Gastrocnemius medialis (tissue), 4 donors: ENCODE results near the gene NUDCD3.

Experiments used
- POLR2A ChIP-seq, 2 donors: fragments of 450-650 bp; IDR thresholded peaks; one replicate each; pipeline ENCODE4 v1.6.1; 2017; ENCODE audit warnings: antibody characterized with exemption in 2 of 2, mild to moderate bottlenecking in 2 of 2, moderate library complexity in 2 of 2
- TF ChIP-seq, protein P1 (sequence below), 5 experiments: fragments of 450-650 bp in 3 of 5; fragments of 200-600 bp in 2 of 5; sonication (generic) in 2 of 5; IDR thresholded peaks in 4 of 5; conservative IDR thresholded peaks in 1 of 5; 1 replicate in 4 of 5; 2 replicates in 1 of 5; pipeline ENCODE4 v1.5.1; 2016 to 2019; ENCODE audit warnings: antibody characterized with exemption in 5 of 5, mild to moderate bottlenecking in 3 of 5, moderate library complexity in 3 of 5

DNA sequence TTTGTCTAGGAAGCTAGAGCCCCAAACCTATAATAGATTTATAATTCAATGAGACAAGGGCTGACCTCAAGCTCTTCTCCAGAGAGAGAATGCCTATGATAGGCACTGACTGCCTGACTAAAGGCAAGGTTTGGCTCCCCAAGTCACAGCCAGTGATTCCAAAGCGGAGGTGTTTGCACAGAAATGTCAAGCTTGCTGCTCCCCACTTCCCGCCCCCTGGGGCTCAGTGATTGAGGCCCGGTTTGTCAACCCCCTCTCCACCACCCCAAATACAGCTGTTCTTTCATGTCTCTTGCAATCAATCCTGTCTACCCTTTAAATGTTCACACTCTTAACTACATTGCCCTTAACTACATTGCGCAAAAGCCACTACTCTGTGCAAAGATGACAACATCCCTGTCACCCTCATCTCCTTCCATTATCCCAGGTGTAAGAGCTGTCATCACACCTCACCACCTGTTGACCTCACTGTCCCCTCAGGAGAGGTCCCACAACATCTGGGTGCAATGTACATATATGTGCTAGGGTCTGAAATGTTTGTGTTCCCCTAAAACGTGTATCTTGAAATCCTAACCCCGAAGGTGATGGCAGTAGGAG lies 58.0 kb downstream of the NUDCD3 start:
- TF ChIP-seq, protein P1, sequence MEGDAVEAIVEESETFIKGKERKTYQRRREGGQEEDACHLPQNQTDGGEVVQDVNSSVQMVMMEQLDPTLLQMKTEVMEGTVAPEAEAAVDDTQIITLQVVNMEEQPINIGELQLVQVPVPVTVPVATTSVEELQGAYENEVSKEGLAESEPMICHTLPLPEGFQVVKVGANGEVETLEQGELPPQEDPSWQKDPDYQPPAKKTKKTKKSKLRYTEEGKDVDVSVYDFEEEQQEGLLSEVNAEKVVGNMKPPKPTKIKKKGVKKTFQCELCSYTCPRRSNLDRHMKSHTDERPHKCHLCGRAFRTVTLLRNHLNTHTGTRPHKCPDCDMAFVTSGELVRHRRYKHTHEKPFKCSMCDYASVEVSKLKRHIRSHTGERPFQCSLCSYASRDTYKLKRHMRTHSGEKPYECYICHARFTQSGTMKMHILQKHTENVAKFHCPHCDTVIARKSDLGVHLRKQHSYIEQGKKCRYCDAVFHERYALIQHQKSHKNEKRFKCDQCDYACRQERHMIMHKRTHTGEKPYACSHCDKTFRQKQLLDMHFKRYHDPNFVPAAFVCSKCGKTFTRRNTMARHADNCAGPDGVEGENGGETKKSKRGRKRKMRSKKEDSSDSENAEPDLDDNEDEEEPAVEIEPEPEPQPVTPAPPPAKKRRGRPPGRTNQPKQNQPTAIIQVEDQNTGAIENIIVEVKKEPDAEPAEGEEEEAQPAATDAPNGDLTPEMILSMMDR (IDR thresholded peaks at IDR 0.05 in 4 of 5, conservative IDR thresholded peaks at IDR 0.05 in 1 of 5) = no peak
- no peak for TF ChIP-seq POLR2A (IDR thresholded peaks at IDR 0.05)
